ENCODE results near the gene SPATA3.

SPATA3 gene

GRCh38 chr2:231036131-231036530 is 40.2 kb downstream of the SPATA3 start:
- no peak for DNase-seq (ENCODE audit: extremely low spot score)
- TF ChIP-seq TARDBP (IDR thresholded peaks at IDR 0.05) = no peak
- TF ChIP-seq L3MBTL2 (conservative IDR thresholded peaks at IDR 0.05) = no peak
- no peak for TF ChIP-seq ELF4 (IDR thresholded peaks at IDR 0.05)
- TF ChIP-seq CTBP1 (IDR thresholded peaks at IDR 0.05; ENCODE audit: borderline replicate concordance) = no peak
- TF ChIP-seq ZNF384 (IDR thresholded peaks at IDR 0.05) = no peak
- TF ChIP-seq BHLHE40 (IDR thresholded peaks at IDR 0.05; ENCODE audit: borderline replicate concordance) = no peak
- no peak for TF ChIP-seq SUZ12 (IDR thresholded peaks at IDR 0.05)
- no peak for TF ChIP-seq HDGF (IDR thresholded peaks at IDR 0.05; ENCODE audit: borderline replicate concordance)
- no peak for TF ChIP-seq ARNT (IDR thresholded peaks at IDR 0.05)
- no peak for TF ChIP-seq NFRKB (IDR thresholded peaks at IDR 0.05)
- no peak for TF ChIP-seq SP1 (IDR thresholded peaks at IDR 0.05)
- no peak for TF ChIP-seq FOXK2 (IDR thresholded peaks at IDR 0.05)
- no peak for TF ChIP-seq FOXM1 (IDR thresholded peaks at IDR 0.05; ENCODE audit: borderline replicate concordance)
- TF ChIP-seq, protein P1, sequence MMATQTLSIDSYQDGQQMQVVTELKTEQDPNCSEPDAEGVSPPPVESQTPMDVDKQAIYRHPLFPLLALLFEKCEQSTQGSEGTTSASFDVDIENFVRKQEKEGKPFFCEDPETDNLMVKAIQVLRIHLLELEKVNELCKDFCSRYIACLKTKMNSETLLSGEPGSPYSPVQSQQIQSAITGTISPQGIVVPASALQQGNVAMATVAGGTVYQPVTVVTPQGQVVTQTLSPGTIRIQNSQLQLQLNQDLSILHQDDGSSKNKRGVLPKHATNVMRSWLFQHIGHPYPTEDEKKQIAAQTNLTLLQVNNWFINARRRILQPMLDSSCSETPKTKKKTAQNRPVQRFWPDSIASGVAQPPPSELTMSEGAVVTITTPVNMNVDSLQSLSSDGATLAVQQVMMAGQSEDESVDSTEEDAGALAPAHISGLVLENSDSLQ (IDR thresholded peaks at IDR 0.05) = no peak
- no peak for TF ChIP-seq LEF1 (IDR thresholded peaks at IDR 0.05; ENCODE audit: borderline replicate concordance)
- TF ChIP-seq FOXA1 (IDR thresholded peaks at IDR 0.05) = no peak
- CTCF ChIA-PET = interaction anchor here (1.3 to 1.5 kb wide), 2 partner anchors 17 to 49 kb away, joined by 3 to 5 read pairs; no protein-coding TSS in a partner anchor
- POLR2A ChIA-PET = no interaction called here

DNA sequence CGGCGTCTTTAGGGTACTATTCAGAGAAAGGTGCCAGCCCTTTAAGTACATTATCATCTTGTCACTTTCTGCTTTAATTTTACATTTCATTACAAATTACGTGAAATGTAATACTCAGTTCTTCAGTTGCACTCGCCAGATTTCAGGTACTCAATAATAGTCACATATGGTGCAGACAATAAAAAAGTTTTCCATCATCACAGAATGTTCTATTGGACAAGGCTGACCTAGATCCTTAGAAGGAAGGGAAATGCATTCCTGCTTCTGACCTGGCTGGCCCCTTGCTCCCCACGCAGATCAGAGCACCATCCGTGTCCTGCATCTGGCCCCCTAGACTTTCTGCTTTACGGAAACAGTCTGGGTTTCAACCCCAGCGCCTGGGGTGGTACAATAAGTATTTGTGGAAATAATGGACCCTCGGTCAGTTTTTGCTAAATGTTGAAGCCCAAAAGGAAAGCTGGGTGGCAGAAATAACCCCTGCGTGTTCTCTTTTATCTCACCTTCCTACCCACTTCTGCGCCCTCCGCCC is 40.7 kb downstream of the SPATA3 start:
- CTCF ChIA-PET = interaction anchor here (1.3 to 1.5 kb wide), 2 partner anchors 16 to 50 kb away, joined by 3 to 5 read pairs; no protein-coding TSS in a partner anchor

GRCh38 chr2:231037202-231037730 is 41.3 kb downstream of the SPATA3 start, which contains the start of gene C2orf72:
Gene C2orf72, plus strand, starts transcription at chr2:231037523. Its CDS starts 43 bp downstream, at chr2:231037566.
- ChIA-PET CTCF (no interaction called here), POLR2A (no interaction called here)
- TF ChIP-seq LEF1 (IDR thresholded peaks at IDR 0.05; ENCODE audit: borderline replicate concordance) (no peak), SP1 (IDR thresholded peaks at IDR 0.05) (no peak), FOXK2 (IDR thresholded peaks at IDR 0.05) (no peak), CTBP1 (IDR thresholded peaks at IDR 0.05; ENCODE audit: borderline replicate concordance) (no peak), ELF4 (IDR thresholded peaks at IDR 0.05) (no peak)
- TF ChIP-seq, protein P1 (IDR thresholded peaks at IDR 0.05) = no peak
- DNase-seq (ENCODE audit: extremely low spot score) = peak; percentile 52

More for the DNA sequence above, 40.7 kb downstream of the SPATA3 start:
- POLR2A ChIA-PET = no interaction called here
- no peak for DNase-seq (ENCODE audit: extremely low spot score)
- TF ChIP-seq FOXA1 (IDR thresholded peaks at IDR 0.05) (no peak), ELF4 (IDR thresholded peaks at IDR 0.05) (no peak), ZNF384 (IDR thresholded peaks at IDR 0.05) (no peak), FOXK2 (IDR thresholded peaks at IDR 0.05) (no peak), BHLHE40 (IDR thresholded peaks at IDR 0.05; ENCODE audit: borderline replicate concordance) (no peak), LEF1 (IDR thresholded peaks at IDR 0.05; ENCODE audit: borderline replicate concordance) (no peak), L3MBTL2 (conservative IDR thresholded peaks at IDR 0.05) (no peak), SUZ12 (IDR thresholded peaks at IDR 0.05) (no peak), FOXM1 (IDR thresholded peaks at IDR 0.05; ENCODE audit: borderline replicate concordance) (no peak), ARNT (IDR thresholded peaks at IDR 0.05) (no peak), NFRKB (IDR thresholded peaks at IDR 0.05) (no peak), SP1 (IDR thresholded peaks at IDR 0.05) (no peak), TARDBP (IDR thresholded peaks at IDR 0.05) (no peak), CTBP1 (IDR thresholded peaks at IDR 0.05; ENCODE audit: borderline replicate concordance) (no peak), HDGF (IDR thresholded peaks at IDR 0.05; ENCODE audit: borderline replicate concordance) (no peak)
- TF ChIP-seq, protein P1 (IDR thresholded peaks at IDR 0.05) = no peak

DNA sequence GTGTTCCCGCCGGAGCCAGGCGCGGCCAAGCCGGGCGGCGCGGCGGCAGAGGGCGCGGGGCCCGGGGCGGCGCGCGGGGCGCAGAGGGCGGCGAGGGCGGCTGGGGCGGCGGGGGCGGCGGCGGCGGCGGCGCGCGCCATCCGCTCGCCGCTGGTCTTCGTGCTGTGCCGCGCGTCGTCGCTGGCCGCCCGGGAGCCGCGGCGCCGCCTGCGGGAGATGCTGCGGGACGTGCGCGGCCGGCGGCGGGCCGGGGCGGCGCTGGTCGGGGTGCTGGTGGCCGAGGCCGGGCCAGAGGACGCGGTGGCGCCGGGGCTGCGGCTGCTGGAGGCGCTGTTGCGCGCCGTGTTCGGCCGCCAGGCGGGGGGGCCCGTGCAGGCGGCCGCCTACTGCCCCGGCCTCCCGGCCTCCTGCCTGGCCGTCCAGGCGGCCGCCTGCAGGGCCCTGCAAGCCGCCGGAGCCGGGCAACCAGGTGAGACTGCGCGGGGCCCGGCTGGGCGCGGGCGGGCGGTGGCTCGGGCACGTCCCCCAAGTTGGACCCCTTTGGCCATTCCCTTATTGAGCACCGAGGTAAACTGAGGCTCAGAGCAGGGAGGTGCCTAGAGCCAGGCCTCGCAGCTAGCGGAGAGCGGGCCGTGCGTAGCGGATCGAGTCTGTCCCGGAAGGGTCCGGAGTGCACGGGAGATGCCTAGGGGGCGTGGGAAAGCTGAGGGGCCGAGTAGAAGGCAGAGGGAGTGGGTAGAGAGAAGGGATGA is 42.0 kb downstream of the SPATA3 start:
- ChIA-PET POLR2A (interaction anchor here (0.8 kb wide), 1 partner anchor 15 kb away, joined by 4 read pairs; no protein-coding TSS in a partner anchor), CTCF (interaction anchor here (1.4 kb wide), 1 partner anchor 15 kb away, joined by 6 read pairs; no protein-coding TSS in a partner anchor)
- peak; percentile 56 for DNase-seq (ENCODE audit: extremely low spot score)
- TF ChIP-seq CTBP1 (IDR thresholded peaks at IDR 0.05; ENCODE audit: borderline replicate concordance) = no peak
- TF ChIP-seq SUZ12 (IDR thresholded peaks at IDR 0.05) = no peak
- no peak for TF ChIP-seq HDGF (IDR thresholded peaks at IDR 0.05; ENCODE audit: borderline replicate concordance)
- no peak for TF ChIP-seq FOXK2 (IDR thresholded peaks at IDR 0.05)
- TF ChIP-seq, protein P1 (IDR thresholded peaks at IDR 0.05) = no peak
- TF ChIP-seq L3MBTL2 (conservative IDR thresholded peaks at IDR 0.05) = no peak
- no peak for TF ChIP-seq BHLHE40 (IDR thresholded peaks at IDR 0.05; ENCODE audit: borderline replicate concordance)
- no peak for TF ChIP-seq ELF4 (IDR thresholded peaks at IDR 0.05)
- no peak for TF ChIP-seq LEF1 (IDR thresholded peaks at IDR 0.05; ENCODE audit: borderline replicate concordance)
- TF ChIP-seq FOXM1 (IDR thresholded peaks at IDR 0.05; ENCODE audit: borderline replicate concordance) = no peak
- TF ChIP-seq SP1 (IDR thresholded peaks at IDR 0.05) = no peak
- no peak for TF ChIP-seq ARNT (IDR thresholded peaks at IDR 0.05)
- TF ChIP-seq TARDBP (IDR thresholded peaks at IDR 0.05) = no peak
- no peak for TF ChIP-seq NFRKB (IDR thresholded peaks at IDR 0.05)
- no peak for TF ChIP-seq FOXA1 (IDR thresholded peaks at IDR 0.05)
- TF ChIP-seq ZNF384 (IDR thresholded peaks at IDR 0.05) = no peak

Data from HEK293T (cell line).